Measurements from ENCODE around the gene LRBA.
"Not testable (repeated sequence)": the region's sequence is repeated elsewhere in the genome, so short reads cannot be mapped to it uniquely, and the experiment has no call there.

Gene LRBA

DNA sequence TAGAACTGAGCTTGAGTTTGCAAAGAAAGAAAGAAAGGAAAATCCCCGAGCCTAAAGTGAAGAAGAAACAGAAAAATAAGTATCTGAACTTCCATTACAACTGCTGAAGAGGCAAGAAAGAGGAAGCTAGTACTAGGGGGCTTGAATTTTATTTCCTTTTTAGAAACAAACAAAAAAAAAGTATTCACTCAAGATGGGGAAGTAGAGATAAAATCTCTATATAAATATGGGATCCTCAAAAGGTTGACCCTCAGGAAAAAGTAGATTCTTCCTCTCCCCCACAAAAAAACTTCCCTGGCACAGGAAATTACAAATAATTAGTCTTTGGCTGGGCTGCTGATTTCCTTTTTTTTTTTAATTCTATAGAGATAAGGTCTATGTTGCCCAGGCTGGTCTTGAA lies 16.0 kb downstream of the LRBA start:
- Histone ChIP-seq H3K36me3 (ENCODE audit: insufficient read depth, low read length) (no peaks in the 10 kb centered on the region; the same call in 1 of the 2 replicates), H2AFZ (ENCODE audit: low read depth, low read length) (no peak overlapping the region), H3K4me3 (ENCODE audit: low read depth in 1 of 2, low read length in 2 of 2) (no peak overlapping the region), H3K4me1 (ENCODE audit: insufficient read depth, low read length) (no peaks in the 10 kb centered on the region), H3K9me3 (ENCODE audit: insufficient read depth, low read length, severe bottlenecking) (no peaks in the 10 kb centered on the region), H4K20me1 (ENCODE audit: insufficient read depth, low read length) (peaks cover 13% of the 10 kb centered on the region), H3K4me2 (ENCODE audit: insufficient read depth, low read length) (no peak overlapping the region), H3K27ac (ENCODE audit: low read length) (no peak overlapping the region), H3K9ac (ENCODE audit: low read depth, low read length) (no peak overlapping the region), H3K79me2 (ENCODE audit: insufficient read depth, low read length) (peaks cover 45% of the 10 kb centered on the region), H3K27me3 (ENCODE audit: insufficient read depth, low read length, poor library complexity) (no peaks in the 10 kb centered on the region)
- TF ChIP-seq CTCF (IDR thresholded peaks at IDR 0.05; ENCODE audit: borderline replicate concordance, extremely low read depth, low read length, poor library complexity, severe bottlenecking), result no peak
- TF ChIP-seq EZH2 (IDR thresholded peaks at IDR 0.05; ENCODE audit: borderline replicate concordance, low read depth, low read length, severe bottlenecking), result no peak
- DNase-seq, result no peak
- no peak for ATAC-seq (ENCODE audit: insufficient read depth, low read depth)

- DNase-seq (no peak), ATAC-seq (ENCODE audit: insufficient read depth, low read depth) (no peak)
- H3K27ac ChIP-seq (ENCODE audit: low read length), result no peak overlapping the region
- H3K9me3 ChIP-seq (ENCODE audit: insufficient read depth, low read length, severe bottlenecking), result no peaks in the 10 kb centered on the region
- peaks cover 36% of the 10 kb centered on the region for H3K79me2 ChIP-seq (ENCODE audit: insufficient read depth, low read length)
- H3K27me3 ChIP-seq (ENCODE audit: insufficient read depth, low read length, poor library complexity), result no peaks in the 10 kb centered on the region
- TF ChIP-seq CTCF (IDR thresholded peaks at IDR 0.05; ENCODE audit: borderline replicate concordance, extremely low read depth, low read length, poor library complexity, severe bottlenecking) (no peak), EZH2 (IDR thresholded peaks at IDR 0.05; ENCODE audit: borderline replicate concordance, low read depth, low read length, severe bottlenecking) (no peak)
- no peak overlapping the region for H2AFZ ChIP-seq (ENCODE audit: low read depth, low read length)
- H3K36me3 ChIP-seq (ENCODE audit: insufficient read depth, low read length), result no peaks in the 10 kb centered on the region; the same call in 1 of the 2 replicates
- no peak overlapping the region for H3K9ac ChIP-seq (ENCODE audit: low read depth, low read length)
- no peak overlapping the region for H3K4me3 ChIP-seq (ENCODE audit: low read depth in 1 of 2, low read length in 2 of 2)
- no peak overlapping the region for H3K4me2 ChIP-seq (ENCODE audit: insufficient read depth, low read length)
- no peaks in the 10 kb centered on the region for H3K4me1 ChIP-seq (ENCODE audit: insufficient read depth, low read length)
- peaks cover 13% of the 10 kb centered on the region for H4K20me1 ChIP-seq (ENCODE audit: insufficient read depth, low read length)
Observed at GRCh38 chr4:150997141-150997540, 17.9 kb downstream of the LRBA start.

GRCh38 chr4:150994721-150995120 lies 20.4 kb downstream of the LRBA start:
- no peak overlapping the region for H3K9ac ChIP-seq (ENCODE audit: low read depth, low read length)
- TF ChIP-seq CTCF (IDR thresholded peaks at IDR 0.05; ENCODE audit: borderline replicate concordance, extremely low read depth, low read length, poor library complexity, severe bottlenecking) (no peak), EZH2 (IDR thresholded peaks at IDR 0.05; ENCODE audit: borderline replicate concordance, low read depth, low read length, severe bottlenecking) (no peak)
- no peaks in the 10 kb centered on the region for H3K4me1 ChIP-seq (ENCODE audit: insufficient read depth, low read length)
- H3K4me3 ChIP-seq (ENCODE audit: low read depth in 1 of 2, low read length in 2 of 2), result no peak overlapping the region
- H2AFZ ChIP-seq (ENCODE audit: low read depth, low read length), result no peak overlapping the region
- H3K9me3 ChIP-seq (ENCODE audit: insufficient read depth, low read length, severe bottlenecking), result no peaks in the 10 kb centered on the region
- no peak for ATAC-seq (ENCODE audit: insufficient read depth, low read depth)
- no peak overlapping the region for H3K27ac ChIP-seq (ENCODE audit: low read length)
- DNase-seq, result no peak
- H4K20me1 ChIP-seq (ENCODE audit: insufficient read depth, low read length), result no peaks in the 10 kb centered on the region
- no peak overlapping the region for H3K4me2 ChIP-seq (ENCODE audit: insufficient read depth, low read length)
- H3K27me3 ChIP-seq (ENCODE audit: insufficient read depth, low read length, poor library complexity), result no peaks in the 10 kb centered on the region
- H3K36me3 ChIP-seq (ENCODE audit: insufficient read depth, low read length), result no peaks in the 10 kb centered on the region; the same call in 1 of the 2 replicates
- H3K79me2 ChIP-seq (ENCODE audit: insufficient read depth, low read length), result peaks cover 28% of the 10 kb centered on the region

- H3K9ac ChIP-seq (ENCODE audit: low read depth, low read length); H3K36me3 ChIP-seq (ENCODE audit: insufficient read depth, low read length); H3K4me1 ChIP-seq (ENCODE audit: insufficient read depth, low read length); H3K9me3 ChIP-seq (ENCODE audit: insufficient read depth, low read length, severe bottlenecking); H3K27me3 ChIP-seq (ENCODE audit: insufficient read depth, low read length, poor library complexity); ATAC-seq (ENCODE audit: insufficient read depth, low read depth); H3K4me2 ChIP-seq (ENCODE audit: insufficient read depth, low read length); H3K4me3 ChIP-seq (ENCODE audit: low read depth in 1 of 2, low read length in 2 of 2); DNase-seq; H4K20me1 ChIP-seq (ENCODE audit: insufficient read depth, low read length); H2AFZ ChIP-seq (ENCODE audit: low read depth, low read length); H3K27ac ChIP-seq (ENCODE audit: low read length): not testable (repeated sequence)
- H3K79me2 ChIP-seq (ENCODE audit: insufficient read depth, low read length), result peaks cover 21% of the 10 kb centered on the region; the same call in 1 of the 2 replicates
Observed at GRCh38 chr4:150993577-150993976, 21.5 kb downstream of the LRBA start.
